SK-N-SH (cell line): ENCODE data around the gene FAM169A.

ENCODE experiments used
- EZH2phosphoT487 ChIP-seq: fragments of 200-600 bp; sonication (generic); IDR thresholded peaks from 2 replicates; pipeline ENCODE4 v1.6.1; 2017; ENCODE audit warnings: low read depth, mixed run types, mild to moderate bottlenecking, antibody characterized with exemption, moderate library complexity, borderline replicate concordance
- GATA2 ChIP-seq: sonication (generic); formaldehyde crosslinking; IDR thresholded peaks from 2 replicates; pipeline ENCODE4 v1.5.0; 2020; ENCODE audit warnings: mild to moderate bottlenecking, missing genetic modification reagents
- JUND ChIP-seq: IDR thresholded peaks from 2 replicates; pipeline ENCODE4 v1.4.0; 2012
- NFIC ChIP-seq: IDR thresholded peaks from 2 replicates; pipeline ENCODE4 v1.4.0; 2012; ENCODE audit warnings: borderline replicate concordance
- POLR2AphosphoS5 ChIP-seq: IDR thresholded peaks from 2 replicates; pipeline ENCODE4 v1.6.1; 2012; ENCODE audit warnings: low read depth, low read length
- RAD21 ChIP-seq: IDR thresholded peaks from 2 replicates; pipeline ENCODE4 v1.6.1; 2012; ENCODE audit warnings: mild to moderate bottlenecking, low read length
- RCOR1 ChIP-seq: fragments of 150-350 bp; IDR thresholded peaks from 2 replicates; pipeline ENCODE4 v1.6.1; 2017; ENCODE audit warnings: antibody characterized with exemption, low read length
- RFX5 ChIP-seq: IDR thresholded peaks from 2 replicates; pipeline ENCODE4 v1.6.1; 2012; ENCODE audit warnings: mild to moderate bottlenecking, improper control_type of control experiment, low read length
- SIN3A ChIP-seq: IDR thresholded peaks from 2 replicates; pipeline ENCODE4 v1.6.1; 2012; ENCODE audit warnings: low read depth, mild to moderate bottlenecking, low read length, moderate library complexity, borderline replicate concordance
- TAF1 ChIP-seq: IDR thresholded peaks from 2 replicates; pipeline ENCODE4 v1.6.1; 2012; ENCODE audit warnings: low read depth, mild to moderate bottlenecking, low read length, moderate library complexity, borderline replicate concordance
- TCF12 ChIP-seq: IDR thresholded peaks from 2 replicates; pipeline ENCODE4 v1.4.0; 2012
- YY1 ChIP-seq: IDR thresholded peaks from 2 replicates; pipeline ENCODE4 v1.4.0; 2012; ENCODE audit warnings: low read depth, mild to moderate bottlenecking
- TF ChIP-seq, protein P1 (sequence below): fragments of 200-600 bp; sonication (generic); IDR thresholded peaks from 2 replicates; pipeline ENCODE4 v1.6.1; 2017; ENCODE audit warnings: antibody characterized with exemption, mild to moderate bottlenecking, moderate library complexity
- TF ChIP-seq, protein P2 (sequence below): fragments of 150-350 bp; IDR thresholded peaks from 2 replicates; pipeline ENCODE4 v1.6.1; 2017; ENCODE audit warnings: antibody characterized with exemption, low read length, low read depth, borderline replicate concordance

DNA sequence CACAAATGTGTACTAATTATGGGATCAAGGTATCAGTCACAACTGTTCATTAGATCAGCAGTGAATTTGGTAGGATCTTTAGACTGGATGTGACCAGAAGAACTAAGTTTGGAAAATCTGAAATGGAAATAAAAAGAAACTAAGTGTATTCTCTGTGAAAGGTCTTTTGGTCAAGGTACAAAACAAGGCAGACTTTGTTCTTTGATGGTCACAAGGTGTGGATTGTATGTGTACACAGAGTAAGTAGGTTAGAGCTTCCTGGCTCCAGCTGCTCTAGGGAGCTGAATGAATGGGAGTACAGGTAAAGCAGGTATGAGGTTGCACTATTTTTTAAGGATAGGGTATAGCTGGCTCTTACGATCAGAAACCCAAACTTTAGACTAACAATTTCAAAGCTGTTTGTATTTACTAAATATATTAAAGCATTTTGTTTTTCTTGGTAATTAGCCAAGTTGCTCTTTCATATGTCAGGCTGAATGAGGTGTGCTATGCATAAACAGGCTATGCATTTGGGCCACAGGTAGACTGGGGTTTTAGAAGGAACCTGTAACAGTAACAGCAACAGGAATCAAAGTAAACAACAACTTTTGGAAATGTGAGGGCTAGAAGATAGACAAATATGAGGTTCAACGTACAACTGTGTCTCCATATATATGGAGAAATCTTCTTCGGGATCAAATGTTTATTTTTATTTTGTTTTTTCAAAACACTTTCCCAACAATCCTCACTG is 32.5 kb downstream of the FAM169A start:
- TF ChIP-seq TCF12 (no peak), JUND (no peak), YY1 (no peak), RAD21 (no peak), EZH2phosphoT487 (no peak), RCOR1 (no peak), RFX5 (no peak), SIN3A (no peak), NFIC (no peak), TAF1 (no peak), POLR2AphosphoS5 (no peak), GATA2 (CRISPR knock-in tag) (no peak)
- TF ChIP-seq, protein P1, sequence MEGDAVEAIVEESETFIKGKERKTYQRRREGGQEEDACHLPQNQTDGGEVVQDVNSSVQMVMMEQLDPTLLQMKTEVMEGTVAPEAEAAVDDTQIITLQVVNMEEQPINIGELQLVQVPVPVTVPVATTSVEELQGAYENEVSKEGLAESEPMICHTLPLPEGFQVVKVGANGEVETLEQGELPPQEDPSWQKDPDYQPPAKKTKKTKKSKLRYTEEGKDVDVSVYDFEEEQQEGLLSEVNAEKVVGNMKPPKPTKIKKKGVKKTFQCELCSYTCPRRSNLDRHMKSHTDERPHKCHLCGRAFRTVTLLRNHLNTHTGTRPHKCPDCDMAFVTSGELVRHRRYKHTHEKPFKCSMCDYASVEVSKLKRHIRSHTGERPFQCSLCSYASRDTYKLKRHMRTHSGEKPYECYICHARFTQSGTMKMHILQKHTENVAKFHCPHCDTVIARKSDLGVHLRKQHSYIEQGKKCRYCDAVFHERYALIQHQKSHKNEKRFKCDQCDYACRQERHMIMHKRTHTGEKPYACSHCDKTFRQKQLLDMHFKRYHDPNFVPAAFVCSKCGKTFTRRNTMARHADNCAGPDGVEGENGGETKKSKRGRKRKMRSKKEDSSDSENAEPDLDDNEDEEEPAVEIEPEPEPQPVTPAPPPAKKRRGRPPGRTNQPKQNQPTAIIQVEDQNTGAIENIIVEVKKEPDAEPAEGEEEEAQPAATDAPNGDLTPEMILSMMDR, result no peak
- TF ChIP-seq, protein P2, sequence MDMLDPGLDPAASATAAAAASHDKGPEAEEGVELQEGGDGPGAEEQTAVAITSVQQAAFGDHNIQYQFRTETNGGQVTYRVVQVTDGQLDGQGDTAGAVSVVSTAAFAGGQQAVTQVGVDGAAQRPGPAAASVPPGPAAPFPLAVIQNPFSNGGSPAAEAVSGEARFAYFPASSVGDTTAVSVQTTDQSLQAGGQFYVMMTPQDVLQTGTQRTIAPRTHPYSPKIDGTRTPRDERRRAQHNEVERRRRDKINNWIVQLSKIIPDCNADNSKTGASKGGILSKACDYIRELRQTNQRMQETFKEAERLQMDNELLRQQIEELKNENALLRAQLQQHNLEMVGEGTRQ, result no peak
